Transverse colon (tissue), 4 donors: ENCODE data around the gene LRP2.

Source experiments
- CTCF ChIP-seq, 5 experiments: fragments of 200-600 bp in 3 of 5; fragments of 450-650 bp in 2 of 5; sonication (generic) in 3 of 5; IDR thresholded peaks; 1 replicate in 2 of 5; 2 replicates in 3 of 5; pipeline ENCODE4 v1.5.1; 2016 to 2017; ENCODE audit warnings: antibody characterized with exemption in 5 of 5, inconsistent platforms in 3 of 5, mild to moderate bottlenecking in 2 of 5, moderate library complexity in 1 of 5
- EP300 ChIP-seq: sonication (generic); formaldehyde crosslinking; IDR thresholded peaks from one replicate; pipeline ENCODE4 v1.6.1; 2017; ENCODE audit warnings: antibody characterized with exemption, low read depth
- POLR2A ChIP-seq: fragments of 450-650 bp; IDR thresholded peaks from one replicate; pipeline ENCODE4 v1.6.1; 2016; ENCODE audit warnings: antibody characterized with exemption, mild to moderate bottlenecking, moderate library complexity
- POLR2AphosphoS5 ChIP-seq, 3 donors: sonication (generic); formaldehyde crosslinking; IDR thresholded peaks; one replicate each; pipeline ENCODE4 v1.6.1; 2016; ENCODE audit warnings: antibody characterized with exemption in 3 of 3

DNA sequence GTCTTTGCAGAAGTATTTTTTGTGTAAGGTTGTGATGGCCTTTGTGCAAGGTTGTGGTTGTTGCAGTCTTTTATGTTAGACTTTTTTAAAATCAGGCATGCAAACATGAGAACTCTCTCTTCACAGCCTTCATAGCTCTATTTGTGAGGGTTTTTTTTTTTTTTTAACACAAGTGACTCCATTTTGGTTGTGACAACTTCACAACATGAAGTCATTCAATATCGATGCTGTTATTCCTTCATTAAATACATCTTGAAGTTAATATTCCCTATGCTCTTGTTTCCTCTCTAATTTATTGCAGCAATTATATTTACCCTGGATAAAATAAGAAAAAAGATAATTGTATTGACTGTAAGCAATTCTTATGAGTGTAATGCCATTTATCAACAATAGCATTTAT is 257.5 kb downstream of the LRP2 start:
- TF ChIP-seq CTCF (IDR thresholded peaks at IDR 0.05) (no peak), POLR2A (no peak), EP300 (no peak), POLR2AphosphoS5 (IDR thresholded peaks at IDR 0.05) (no peak)
